KOPT-K1 (cell line): ENCODE data around the gene C5orf46.
"Not testable (repeated sequence)": the region's sequence is repeated elsewhere in the genome, so short reads cannot be mapped to it uniquely, and the experiment has no call there.

Experiments used
- H3K27ac ChIP-seq: fragments of 200-600 bp; sonication (generic); 2 replicates; pipeline ENCODE4 v1.5.1; 2016; ENCODE audit warnings: antibody characterized with exemption, mild to moderate bottlenecking, low read depth, low read length; ENCODE audit not compliant: poor library complexity, severe bottlenecking
- H3K36me3 ChIP-seq: fragments of 200-600 bp; sonication (generic); 2 replicates; pipeline ENCODE4 v1.5.1; 2017; ENCODE audit warnings: antibody characterized with exemption, mild to moderate bottlenecking, low read length, moderate library complexity; ENCODE audit not compliant: insufficient read depth
- H3K9me3 ChIP-seq: fragments of 200-600 bp; sonication (generic); 2 replicates; pipeline ENCODE4 v1.5.1; 2017; ENCODE audit warnings: antibody characterized with exemption, low read length, mild to moderate bottlenecking; ENCODE audit not compliant: insufficient read depth, poor library complexity, severe bottlenecking

C5orf46 gene

GRCh38 chr5:147876626-147877025 lies 29.7 kb downstream of the C5orf46 start:
- no peaks in the 10 kb centered on the region for H3K9me3 ChIP-seq
- no peak overlapping the region for H3K27ac ChIP-seq
- no peaks in the 10 kb centered on the region for H3K36me3 ChIP-seq

GRCh38 chr5:147876141-147876540 lies 30.2 kb downstream of the C5orf46 start:
- no peaks in the 10 kb centered on the region for H3K9me3 ChIP-seq
- H3K36me3 ChIP-seq: no peaks in the 10 kb centered on the region
- H3K27ac ChIP-seq: no peak overlapping the region

GRCh38 chr5:147874910-147875367 lies 31.4 kb downstream of the C5orf46 start:
- Histone ChIP-seq H3K9me3 (no peaks in the 10 kb centered on the region), H3K27ac (no peak overlapping the region), H3K36me3 (no peaks in the 10 kb centered on the region)

GRCh38 chr5:147874118-147874875 lies 32.0 kb downstream of the C5orf46 start:
- not testable (repeated sequence) for H3K27ac ChIP-seq, H3K9me3 ChIP-seq, H3K36me3 ChIP-seq

GRCh38 chr5:147872744-147873435 lies 33.4 kb downstream of the C5orf46 start:
- H3K9me3 ChIP-seq, H3K27ac ChIP-seq, H3K36me3 ChIP-seq: not testable (repeated sequence)

GRCh38 chr5:147871980-147872549 lies 34.3 kb downstream of the C5orf46 start:
- not testable (repeated sequence) for H3K36me3 ChIP-seq, H3K27ac ChIP-seq, H3K9me3 ChIP-seq

- H3K27ac ChIP-seq, H3K36me3 ChIP-seq, H3K9me3 ChIP-seq: not testable (repeated sequence)
Measured at GRCh38 chr5:147869892-147870291, 36.4 kb downstream of the C5orf46 start.

GRCh38 chr5:147869112-147869511 lies 37.2 kb downstream of the C5orf46 start:
- H3K27ac ChIP-seq: no peak overlapping the region
- H3K9me3 ChIP-seq: no peaks in the 10 kb centered on the region
- no peaks in the 10 kb centered on the region for H3K36me3 ChIP-seq

GRCh38 chr5:147863454-147864158 lies 42.7 kb downstream of the C5orf46 start:
- H3K9me3 ChIP-seq: no peaks in the 10 kb centered on the region
- no peak overlapping the region for H3K27ac ChIP-seq
- no peaks in the 10 kb centered on the region for H3K36me3 ChIP-seq

- no peaks in the 10 kb centered on the region for H3K36me3 ChIP-seq
- no peaks in the 10 kb centered on the region for H3K9me3 ChIP-seq
- H3K27ac ChIP-seq: no peak overlapping the region
Measured at GRCh38 chr5:147860641-147861025, 45.7 kb downstream of the C5orf46 start.

GRCh38 chr5:147859962-147860640 lies 46.2 kb downstream of the C5orf46 start:
- no peak overlapping the region for H3K27ac ChIP-seq
- H3K9me3 ChIP-seq: no peaks in the 10 kb centered on the region
- no peaks in the 10 kb centered on the region for H3K36me3 ChIP-seq

GRCh38 chr5:147858565-147858964 lies 47.8 kb downstream of the C5orf46 start:
- no peaks in the 10 kb centered on the region for H3K9me3 ChIP-seq
- H3K36me3 ChIP-seq: no peaks in the 10 kb centered on the region
- H3K27ac ChIP-seq: no peak overlapping the region

- H3K27ac ChIP-seq: no peak overlapping the region
- H3K36me3 ChIP-seq: no peaks in the 10 kb centered on the region
- H3K9me3 ChIP-seq: no peaks in the 10 kb centered on the region
Measured at GRCh38 chr5:147857302-147858129, 48.8 kb downstream of the C5orf46 start.

- H3K27ac ChIP-seq: no peak overlapping the region
- H3K36me3 ChIP-seq: no peaks in the 10 kb centered on the region
Measured at GRCh38 chr5:147856801-147857200, 49.5 kb downstream of the C5orf46 start.

More at GRCh38 chr5:147856801-147857200, 49.5 kb downstream of the C5orf46 start:
- no peaks in the 10 kb centered on the region for H3K9me3 ChIP-seq
